GM12891 (cell line): ENCODE results near the gene MAJIN.

ENCODE experiments used
- DNase-seq: peaks from one replicate; pipeline ENCODE4 v3.0.0; 2011; ENCODE audit warnings: low spot score; ENCODE audit not compliant: insufficient read length
- FAIRE-seq: peaks from 2 replicates; lab custom pipeline; 2011; peaks lifted over from hg19 to GRCh38; lab: Jason Lieb, UNC
- PAX5 ChIP-seq: IDR thresholded peaks from 2 replicates; pipeline ENCODE4 v1.6.1; 2011; ENCODE audit warnings: low read length, moderate library complexity, mild to moderate bottlenecking; ENCODE audit not compliant: insufficient read depth, severe bottlenecking
- POLR2A ChIP-seq: IDR thresholded peaks from 2 replicates; pipeline ENCODE4 v1.6.1; 2011; ENCODE audit warnings: low read depth, low read length, control low read depth
- POLR2AphosphoS5 ChIP-seq: IDR thresholded peaks from 2 replicates; pipeline ENCODE4 v1.6.1; 2011; ENCODE audit warnings: low read depth, low read length, control low read depth
- POU2F2 ChIP-seq: IDR thresholded peaks from 2 replicates; pipeline ENCODE4 v1.6.1; 2011; ENCODE audit warnings: low read depth, mild to moderate bottlenecking, control low read depth, low read length, moderate library complexity
- SPI1 ChIP-seq: IDR thresholded peaks from 2 replicates; pipeline ENCODE4 v1.6.1; 2011; ENCODE audit warnings: low read depth, low read length, control low read depth
- TAF1 ChIP-seq: IDR thresholded peaks from 2 replicates; pipeline ENCODE4 v1.6.1; 2011; ENCODE audit warnings: low read depth, low read length, control low read depth

MAJIN gene

DNA sequence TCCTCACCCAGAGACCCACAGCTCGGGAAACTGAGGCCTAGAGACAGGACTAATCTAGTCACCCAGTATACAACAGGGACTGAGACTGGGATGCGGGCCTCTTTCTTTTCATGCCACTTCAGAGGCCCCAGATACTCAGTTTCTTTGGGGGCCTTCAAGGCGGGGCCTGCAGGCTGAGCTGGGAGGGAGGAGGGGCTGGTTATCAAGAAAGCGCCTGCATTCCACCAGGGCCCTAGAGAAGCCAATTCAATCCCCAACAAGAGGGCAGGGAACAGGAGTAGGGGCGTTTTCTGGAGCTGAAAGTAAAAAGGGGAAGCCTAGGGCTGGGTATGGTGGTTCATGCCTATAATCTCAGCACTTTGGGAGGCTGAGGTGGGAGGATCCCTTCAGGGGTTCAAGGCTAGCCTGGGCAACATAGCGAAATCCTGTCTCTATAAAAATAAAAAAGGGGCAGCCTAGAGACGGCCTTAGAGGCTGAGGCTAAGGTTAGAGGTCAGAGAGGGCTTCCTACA, 56.5 kb downstream of the MAJIN start:
- no peak for TF ChIP-seq TAF1
- peak; percentile 44 for TF ChIP-seq SPI1
- FAIRE-seq (no peak), DNase-seq (no peak)

DNA sequence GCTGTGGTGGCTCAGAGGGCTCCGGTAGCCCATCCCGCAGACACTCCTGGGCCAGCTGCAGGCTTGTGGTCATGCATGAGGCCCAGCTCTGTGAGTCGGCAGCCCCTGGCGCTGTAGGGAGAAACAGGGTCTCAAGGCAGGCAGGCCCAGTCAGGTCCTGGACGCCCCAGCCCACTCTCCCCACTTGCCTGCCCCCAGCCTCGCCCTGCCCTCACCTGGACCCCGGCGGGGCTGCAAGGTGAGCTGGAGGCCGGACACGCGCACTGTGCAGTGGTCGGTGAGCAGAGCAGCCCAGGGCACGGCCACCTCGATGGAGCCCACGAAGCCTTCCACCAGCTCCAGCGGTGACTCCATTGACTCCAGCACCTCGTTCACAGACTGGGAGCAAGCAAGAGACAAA, 57.8 kb downstream of the MAJIN start:
- TF ChIP-seq POU2F2 = no peak
- no peak for TF ChIP-seq POLR2A
- FAIRE-seq (no peak), DNase-seq (no peak)

DNA sequence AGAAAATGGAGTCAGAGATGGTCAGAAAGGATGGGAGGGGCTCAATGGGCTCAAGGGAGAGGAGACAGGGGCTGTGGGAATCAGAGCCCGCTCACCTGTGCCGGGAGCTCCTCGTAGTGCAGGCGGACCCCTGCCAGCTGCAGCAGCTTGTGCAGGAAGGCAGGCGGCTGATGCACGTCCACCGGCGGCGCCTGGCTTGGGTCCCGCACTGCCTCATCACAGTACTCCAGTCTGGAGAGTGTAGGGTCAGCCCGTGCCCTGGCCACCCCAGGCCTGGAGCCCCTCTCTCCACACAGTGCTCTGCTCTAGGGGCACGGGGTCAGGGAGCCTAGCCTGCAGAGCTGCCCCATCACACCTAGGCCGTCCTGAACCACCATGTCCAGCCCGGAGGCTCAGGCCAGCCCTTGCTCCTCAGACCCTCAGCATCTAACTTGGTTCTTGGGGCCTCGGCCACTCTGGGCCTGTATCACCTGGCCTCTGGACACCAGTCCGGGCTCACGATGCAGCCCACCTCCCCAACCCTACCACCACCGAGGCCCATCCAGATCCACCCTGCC, 58.7 kb downstream of the MAJIN start:
- TF ChIP-seq PAX5 = no peak
- no peak for TF ChIP-seq POU2F2
- TF ChIP-seq POLR2AphosphoS5 = no peak
- TF ChIP-seq TAF1 = no peak
- TF ChIP-seq SPI1 = no peak
- TF ChIP-seq POLR2A = no peak
- DNase-seq (no peak), FAIRE-seq (no peak)

DNA sequence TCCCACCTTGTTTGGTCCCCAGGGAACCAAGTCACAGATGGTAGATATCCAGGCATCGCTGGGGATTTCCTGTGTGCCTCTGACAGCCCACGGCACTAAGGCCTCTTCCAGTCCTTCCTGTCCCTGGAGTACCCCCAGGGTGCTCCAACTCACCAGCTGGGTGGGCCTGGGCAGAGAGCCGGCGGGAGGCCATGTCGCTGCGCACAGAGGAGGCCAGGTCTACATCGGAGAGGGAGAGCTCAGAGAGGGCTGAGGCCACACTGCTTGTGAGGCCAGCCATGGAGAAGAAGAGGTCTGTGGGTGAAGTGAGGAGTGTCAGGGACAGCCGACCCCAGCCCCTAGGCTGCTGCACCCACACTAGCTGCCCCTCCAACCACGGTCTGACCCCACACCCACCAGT, 60.2 kb downstream of the MAJIN start:
- DNase-seq (no peak), FAIRE-seq (no peak)
- TF ChIP-seq PAX5 (no peak), POLR2A (no peak), SPI1 (no peak), POU2F2 (no peak), POLR2AphosphoS5 (no peak), TAF1 (no peak)

DNA sequence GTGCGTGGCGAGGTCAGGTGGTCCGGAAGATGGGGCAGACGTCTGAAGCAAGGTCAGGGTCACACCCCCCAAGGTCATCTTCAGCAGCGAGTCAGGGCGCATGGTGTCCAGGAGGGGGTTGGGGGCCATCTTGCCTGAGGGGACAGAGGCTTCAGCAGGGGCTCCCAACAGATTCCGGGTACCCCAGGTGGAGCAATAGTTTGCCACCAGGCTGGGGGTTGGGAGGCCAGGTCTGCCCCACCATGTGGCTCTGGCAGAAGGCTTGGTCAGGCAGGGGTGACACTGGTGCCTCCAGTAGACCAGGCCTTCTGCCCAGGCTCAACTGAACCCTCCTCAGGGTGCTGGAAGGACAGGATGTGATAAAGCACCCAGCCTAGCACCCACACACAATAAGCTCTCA, 60.8 kb downstream of the MAJIN start:
- FAIRE-seq = no peak
- TF ChIP-seq POLR2AphosphoS5 (no peak), PAX5 (no peak), TAF1 (no peak), POLR2A (no peak), SPI1 (no peak), POU2F2 (no peak)
- DNase-seq = no peak

DNA sequence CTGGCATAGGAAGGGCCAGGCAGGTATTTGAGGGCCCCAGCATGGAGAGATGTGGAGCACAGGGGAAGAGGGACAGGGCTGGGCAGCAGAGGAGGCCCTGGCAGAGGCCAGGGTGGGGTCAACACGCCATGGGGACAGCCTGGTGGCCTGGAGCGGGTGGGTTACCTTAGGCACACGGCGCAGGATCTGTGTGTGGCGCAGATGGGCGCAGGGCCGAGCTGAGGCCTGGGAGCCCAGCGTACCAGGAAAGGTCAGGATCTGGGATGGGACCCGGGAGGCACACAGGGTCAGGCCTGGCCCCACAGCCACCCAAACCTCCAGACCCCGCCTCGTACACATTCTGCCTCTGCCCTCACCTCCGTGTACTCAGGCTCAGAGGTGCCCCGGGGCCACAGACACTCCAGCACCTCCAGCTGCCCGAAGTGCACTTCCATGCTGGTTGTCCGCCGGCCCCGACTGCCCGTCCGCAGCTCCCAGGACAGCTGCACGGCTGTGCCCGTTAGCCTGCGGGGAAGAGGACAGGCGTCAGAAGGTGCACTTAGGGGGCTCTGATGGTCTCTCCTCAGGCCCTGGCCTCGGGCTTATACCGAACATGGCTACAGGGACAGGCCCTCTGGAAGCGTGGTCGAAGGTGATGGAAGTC, 61.3 kb downstream of the MAJIN start:
- no peak for DNase-seq
- TF ChIP-seq SPI1 = no peak
- no peak for TF ChIP-seq POLR2A
- TF ChIP-seq PAX5 = no peak
- no peak for TF ChIP-seq POLR2AphosphoS5
- no peak for TF ChIP-seq TAF1
- no peak for TF ChIP-seq POU2F2
- FAIRE-seq = no peak

DNA sequence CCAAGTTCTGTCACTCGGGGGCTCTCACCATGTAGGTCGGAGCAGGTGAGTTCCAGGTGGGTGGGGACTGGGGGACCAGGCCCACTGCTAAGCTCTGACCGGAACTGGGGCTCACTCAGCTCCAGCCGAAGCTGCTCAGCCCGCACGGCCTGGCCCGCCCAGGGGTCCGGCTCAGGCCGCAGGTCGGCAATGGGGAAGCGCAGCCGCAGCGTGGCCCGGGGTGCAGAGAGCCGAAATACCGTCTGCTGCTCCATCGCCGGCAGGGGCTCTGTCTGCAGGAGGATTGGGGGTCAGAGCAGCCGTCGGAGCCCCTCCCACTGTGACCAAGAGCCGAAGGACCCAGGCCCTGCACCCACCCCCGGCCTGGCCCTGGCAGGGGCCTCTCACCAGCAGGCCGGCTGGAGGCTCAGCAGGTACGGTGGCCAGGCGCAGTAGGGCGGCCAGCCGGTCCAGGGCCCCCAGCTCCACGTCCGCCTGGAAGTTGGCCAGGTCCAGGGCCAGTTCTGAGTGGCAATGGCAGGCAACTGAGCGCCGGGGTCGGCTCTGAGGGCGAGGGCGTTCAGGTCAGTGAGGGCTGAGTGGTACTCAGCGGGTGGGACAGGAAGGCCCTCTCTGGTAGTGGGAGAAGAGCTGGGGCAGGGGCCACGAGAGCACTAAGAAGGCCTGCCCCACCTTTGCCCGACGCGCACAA, 62.1 kb downstream of the MAJIN start:
- DNase-seq (no peak), FAIRE-seq (no peak)
- TF ChIP-seq TAF1 = no peak
- TF ChIP-seq POLR2A = no peak
- no peak for TF ChIP-seq SPI1
- no peak for TF ChIP-seq POLR2AphosphoS5
- no peak for TF ChIP-seq POU2F2
- TF ChIP-seq PAX5 = no peak

DNA sequence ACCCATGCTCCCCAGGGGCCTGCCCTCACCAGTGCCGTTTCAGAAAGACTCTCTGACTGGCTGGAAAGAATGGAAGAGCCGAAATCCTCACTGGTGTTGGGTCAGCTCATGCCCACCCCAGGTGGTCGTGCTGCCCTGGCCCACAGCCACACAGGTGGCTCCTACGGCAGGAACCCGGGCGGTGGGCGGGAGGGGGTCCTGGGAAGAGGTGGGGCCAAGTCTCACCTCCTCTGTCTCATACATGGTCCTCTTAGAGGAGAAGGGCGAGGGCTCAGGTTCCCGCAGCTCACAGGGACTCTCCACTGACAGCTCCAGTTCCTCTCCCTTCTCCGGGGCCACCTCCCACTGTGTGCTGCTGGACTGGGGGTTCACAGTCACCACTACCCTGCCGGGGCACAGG, 63.1 kb downstream of the MAJIN start:
- FAIRE-seq = no peak
- no peak for DNase-seq
- TF ChIP-seq TAF1 (no peak), POLR2AphosphoS5 (no peak), POLR2A (no peak), POU2F2 (no peak), PAX5 (no peak)

DNA sequence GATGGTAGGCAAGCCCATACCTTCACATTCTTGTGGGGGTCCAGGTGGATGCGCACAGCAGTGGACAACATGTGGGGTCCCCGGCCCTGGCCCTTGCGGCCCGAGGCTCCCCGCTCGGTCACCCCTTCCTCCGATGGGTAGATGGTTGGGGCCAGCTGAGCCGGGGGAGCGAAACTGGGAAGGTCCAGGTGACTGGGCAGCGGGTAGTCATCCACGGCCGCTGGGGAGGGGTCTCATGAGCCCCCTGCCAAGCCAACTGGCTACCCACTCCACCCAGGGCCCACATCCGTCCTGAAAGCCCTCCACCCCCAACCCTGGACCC, 65.6 kb downstream of the MAJIN start:
- FAIRE-seq (no peak), DNase-seq (no peak)
- TF ChIP-seq POLR2A = no peak
- TF ChIP-seq POLR2AphosphoS5 = no peak
- TF ChIP-seq SPI1 = no peak
- no peak for TF ChIP-seq POU2F2
- TF ChIP-seq PAX5 = no peak
- no peak for TF ChIP-seq TAF1
